ENCODE data around the gene TRAPPC3L.

The TRAPPC3L gene

DNA sequence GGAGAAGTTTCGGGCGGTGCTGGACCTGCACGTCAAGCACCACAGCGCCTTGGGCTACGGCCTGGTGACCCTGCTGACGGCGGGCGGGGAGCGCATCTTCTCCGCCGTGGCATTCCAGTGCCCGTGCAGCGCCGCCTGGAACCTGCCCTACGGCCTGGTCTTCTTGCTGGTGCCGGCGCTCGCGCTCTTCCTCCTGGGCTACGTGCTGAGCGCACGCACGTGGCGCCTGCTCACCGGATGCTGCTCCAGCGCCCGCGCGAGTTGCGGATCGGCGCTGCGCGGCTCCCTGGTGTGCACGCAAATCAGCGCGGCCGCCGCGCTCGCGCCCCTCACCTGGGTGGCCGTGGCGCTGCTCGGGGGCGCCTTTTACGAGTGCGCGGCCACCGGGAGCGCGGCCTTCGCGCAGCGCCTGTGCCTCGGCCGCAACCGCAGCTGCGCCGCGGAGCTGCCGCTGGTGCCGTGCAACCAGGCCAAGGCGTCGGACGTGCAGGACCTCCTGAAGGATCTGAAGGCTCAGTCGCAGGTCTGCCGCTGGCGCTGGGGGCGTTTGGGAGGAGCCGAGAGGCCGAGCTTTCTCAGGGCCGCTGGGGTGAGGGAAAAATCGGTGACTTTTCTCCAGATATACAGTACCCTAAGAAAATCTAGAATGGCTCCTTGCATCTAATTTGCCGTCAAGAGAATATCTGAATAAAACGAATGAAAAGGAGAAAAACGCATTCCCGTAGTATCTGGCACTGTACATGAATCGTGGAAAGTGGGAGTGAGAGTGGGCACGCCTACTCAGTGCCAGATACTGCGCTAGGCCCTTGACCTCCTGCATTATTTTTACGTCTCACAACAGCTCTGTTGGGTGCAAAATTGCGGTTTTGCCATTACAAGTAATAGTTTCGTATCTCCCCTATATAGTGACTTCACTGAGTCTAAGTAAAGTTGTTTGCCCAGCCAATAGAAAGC, 83.3 kb downstream of the TRAPPC3L start:
- no peak for FAIRE-seq

DNA sequence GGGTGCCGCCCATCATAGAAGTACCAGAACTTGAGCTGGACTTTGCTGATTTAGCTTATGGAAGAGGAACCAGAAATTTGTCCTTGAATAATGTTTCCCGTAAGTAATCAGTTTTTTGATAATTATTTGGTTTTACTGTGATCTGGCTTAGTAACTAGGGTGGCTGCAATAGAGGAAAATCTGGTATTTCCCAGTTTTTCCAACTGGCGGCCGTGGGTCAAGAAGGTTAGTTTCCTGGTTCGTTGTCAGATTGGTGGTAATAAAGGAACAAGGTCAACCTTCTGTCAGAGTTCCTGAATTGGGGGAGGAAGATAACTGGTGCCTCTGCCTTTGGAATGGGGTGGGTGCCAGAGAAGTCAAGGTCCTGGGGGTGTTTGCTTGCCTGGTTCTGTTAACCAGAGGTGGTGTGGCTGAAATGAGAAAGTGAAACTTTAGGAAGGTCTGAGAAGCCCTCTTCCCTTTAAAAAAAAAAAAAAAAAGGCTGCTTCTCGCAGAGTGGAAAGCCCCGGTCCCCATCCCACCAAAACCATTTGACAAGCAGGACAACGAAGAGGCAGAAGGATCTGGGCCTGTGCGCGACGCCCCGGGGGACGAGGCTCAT, 84.1 kb downstream of the TRAPPC3L start, which contains the start of gene CALHM6:
Gene CALHM6 (plus strand): TSS at position 45 of the 601 bp plus-strand sequence. CDS start 555 bp downstream, at position 600.
- no peak for FAIRE-seq

DNA sequence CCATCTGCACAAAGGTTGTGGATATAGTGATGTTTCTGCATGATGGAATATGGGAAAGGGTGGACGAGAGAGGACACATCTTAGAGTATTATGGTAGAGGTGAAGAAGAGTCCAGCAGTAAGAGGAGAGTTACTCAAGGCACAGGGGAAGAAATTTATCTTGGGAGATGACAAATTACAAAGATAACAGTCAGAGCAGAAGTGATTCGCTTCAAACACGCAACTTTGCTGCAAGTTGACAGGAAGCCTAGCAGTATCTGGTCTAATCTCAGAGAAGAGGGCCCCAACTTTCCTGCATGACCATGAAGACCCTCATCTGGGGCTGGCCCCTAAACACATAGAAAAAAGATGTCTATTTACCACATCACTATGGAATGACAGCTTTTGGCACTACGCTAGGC, 85.6 kb downstream of the TRAPPC3L start:
- no peak for FAIRE-seq

DNA sequence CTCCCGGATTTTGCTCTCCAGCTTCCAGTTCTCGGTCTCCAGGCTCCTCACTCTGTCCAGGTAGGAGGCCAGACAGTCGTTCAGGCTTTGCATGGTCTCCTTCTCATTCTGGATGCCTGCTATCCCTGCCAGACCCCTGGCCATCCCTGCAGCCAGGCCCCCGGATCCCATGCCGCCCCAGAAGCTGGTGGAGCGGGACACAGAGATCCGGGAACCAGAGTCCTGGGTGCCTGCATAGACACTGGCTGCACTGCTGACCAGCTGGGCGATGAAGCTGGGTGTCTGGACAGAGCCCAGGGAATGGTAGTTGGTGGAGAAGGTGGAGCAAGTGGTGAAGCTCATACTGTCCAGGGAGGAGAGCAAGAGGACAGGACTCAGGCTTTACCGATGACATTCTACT, 87.2 kb downstream of the TRAPPC3L start:
- FAIRE-seq, result no peak

DNA sequence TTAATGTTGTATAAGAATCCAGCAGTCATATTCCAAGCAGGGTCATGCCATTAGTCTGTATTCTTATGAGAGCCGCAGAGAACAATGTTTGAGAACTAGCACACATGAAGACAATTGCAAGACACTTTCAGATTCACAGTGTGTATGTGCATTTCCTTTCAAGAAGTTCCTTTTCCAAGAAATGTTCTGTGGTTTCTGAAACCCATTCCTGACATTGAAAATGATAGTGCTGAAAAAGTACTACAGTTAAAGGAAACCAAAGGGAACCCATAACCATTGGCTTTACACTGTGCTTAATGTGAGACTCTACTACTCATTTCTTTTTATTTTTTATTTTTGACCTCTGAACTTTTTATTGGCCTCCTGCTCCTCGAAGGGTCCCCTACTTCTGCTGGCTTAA, 88.6 kb downstream of the TRAPPC3L start:
- no peak for FAIRE-seq

DNA sequence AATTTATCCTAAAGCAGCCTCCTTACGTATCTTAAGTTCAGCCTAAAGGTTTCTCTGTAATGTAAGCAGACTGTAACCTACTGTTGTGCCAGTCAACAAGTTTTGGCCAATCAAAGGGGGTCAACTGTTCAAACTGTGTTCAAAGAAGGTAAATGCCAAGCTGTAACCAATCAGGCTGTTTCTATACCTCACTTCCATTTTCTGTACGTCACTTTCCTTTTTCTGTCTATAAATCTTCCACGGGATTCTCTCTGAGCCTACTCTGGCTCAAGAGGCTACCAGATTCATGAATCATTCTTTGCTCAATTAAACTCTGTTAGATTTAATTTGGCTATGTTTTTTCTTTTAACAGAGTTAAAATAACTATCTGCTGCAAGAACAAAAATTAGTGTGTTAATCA, 89.4 kb downstream of the TRAPPC3L start:
- no peak for FAIRE-seq

DNA sequence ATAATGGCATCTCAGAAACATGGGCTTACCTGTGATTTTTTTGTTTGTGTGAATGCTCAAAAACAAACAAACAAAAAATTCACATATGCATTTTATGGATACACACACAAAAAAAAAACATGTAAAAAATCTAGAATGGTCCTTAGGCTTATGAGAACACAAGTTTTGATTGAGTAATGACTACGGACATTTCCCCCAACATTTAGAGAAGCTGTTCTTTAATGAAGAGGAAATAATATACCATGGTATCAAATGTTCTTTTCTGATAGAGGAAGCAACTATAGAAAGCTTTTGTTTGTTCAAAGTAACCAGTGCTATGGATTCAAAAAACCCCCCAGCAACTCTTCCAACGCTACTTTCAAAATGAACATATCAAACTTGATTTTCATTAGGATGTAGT, 93.0 kb downstream of the TRAPPC3L start:
- FAIRE-seq, result no peak

DNA sequence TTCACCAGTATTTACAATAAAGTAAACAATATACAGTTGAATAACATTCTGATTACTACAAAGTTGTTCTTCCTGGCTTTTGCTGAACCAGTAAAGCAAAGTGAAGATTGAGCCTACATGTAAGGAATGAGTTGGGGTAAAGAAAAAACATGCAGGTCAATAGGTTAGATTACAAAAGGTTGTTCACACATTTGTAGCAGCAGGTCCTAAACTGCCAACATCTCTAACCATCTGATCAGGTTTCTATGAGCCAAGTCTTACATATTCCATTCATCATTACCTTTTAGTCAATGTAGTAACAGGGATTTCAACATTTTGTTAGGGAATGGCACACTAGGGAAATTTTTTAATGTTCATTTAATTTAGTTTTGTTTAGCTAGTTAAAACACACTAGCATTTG, 93.6 kb downstream of the TRAPPC3L start:
- no peak for FAIRE-seq

DNA sequence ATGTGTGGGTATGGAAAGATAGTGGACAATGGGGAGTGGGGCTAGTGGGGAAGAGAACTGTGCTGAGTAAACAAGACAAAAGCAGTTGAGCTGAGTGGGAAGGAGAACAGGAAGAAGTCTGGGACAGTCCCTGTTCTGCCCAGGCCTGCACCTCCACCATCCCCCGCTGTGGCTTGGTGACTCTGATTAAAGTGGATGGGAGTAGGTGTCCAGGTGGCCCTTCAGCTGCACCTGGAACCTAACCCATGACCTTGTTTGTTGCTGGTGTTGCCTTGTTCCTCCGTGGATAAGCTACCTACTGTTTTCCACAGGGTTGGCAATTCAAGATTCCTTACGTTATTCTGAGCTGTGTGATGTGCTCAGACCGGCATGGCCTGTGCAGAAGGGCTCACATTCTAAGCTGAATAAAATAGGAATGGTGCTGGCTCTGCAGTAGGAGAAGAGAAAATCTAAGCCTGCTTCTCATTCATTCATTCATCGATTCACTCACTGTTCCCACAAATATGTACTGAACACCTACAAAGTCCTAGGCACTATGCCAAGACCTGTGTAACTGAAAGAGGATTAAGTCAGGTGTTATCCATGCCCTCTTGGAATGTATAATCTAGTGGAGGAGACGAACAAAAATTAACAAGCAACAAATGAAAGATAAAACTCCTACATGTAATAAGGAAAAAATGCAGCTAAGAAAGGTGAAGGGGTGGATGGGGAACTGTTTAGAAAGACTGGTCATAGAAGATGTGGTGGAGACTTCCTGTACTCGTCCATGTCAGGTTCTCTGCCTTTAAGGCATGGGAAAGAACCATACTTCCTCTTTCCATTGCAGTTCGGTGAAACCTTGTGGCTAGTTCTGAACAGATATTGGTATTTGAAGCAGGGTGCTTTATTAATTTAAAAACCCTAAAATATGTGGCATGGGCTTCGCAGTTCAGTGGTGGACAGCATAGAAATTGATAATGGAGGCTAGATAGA, 94.4 kb downstream of the TRAPPC3L start:
- no peak for FAIRE-seq

DNA sequence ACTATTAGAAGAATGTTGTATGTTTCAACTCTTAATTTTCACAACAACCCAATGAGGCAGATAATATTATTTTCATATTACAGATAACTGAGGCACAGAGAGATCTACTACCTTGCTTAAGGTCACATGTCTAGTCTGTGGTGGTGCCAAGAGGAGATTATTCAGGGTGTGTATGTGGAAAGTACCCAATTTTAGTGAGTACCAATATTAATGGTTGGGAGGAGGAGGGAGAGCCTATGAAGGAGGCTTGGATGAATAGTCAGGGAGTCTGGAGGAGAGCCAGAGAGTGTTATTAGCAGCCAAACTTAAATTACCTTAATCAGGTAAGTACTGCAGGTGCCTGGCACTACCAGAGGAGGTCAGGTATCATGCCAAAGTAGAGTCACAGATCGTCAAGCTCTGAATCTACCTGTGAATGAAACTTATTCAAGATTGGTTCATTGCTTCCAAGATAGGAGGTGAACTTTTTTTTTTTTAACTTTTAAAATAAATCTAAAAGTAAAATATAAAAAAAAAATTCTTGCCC, 95.2 kb downstream of the TRAPPC3L start:
- FAIRE-seq, result no peak

DNA sequence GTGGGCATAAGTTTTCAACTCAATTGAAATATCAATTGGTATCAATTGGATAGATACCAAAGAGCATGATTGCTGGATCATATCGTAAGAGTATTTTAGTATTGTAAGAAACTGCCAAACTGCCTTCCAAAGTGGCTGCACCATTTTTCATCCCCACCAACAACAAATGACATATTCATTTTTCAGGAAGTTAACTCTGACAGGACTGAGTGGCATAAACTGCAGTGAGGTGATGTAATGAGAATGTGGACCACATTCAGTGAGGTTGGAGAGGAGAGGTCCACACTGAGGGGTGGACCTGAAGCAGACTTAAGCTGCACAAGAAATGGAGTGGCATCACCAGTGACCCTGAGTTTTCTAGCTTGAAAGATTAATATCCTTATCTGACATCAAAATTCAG, 95.9 kb downstream of the TRAPPC3L start:
- no peak for FAIRE-seq

DNA sequence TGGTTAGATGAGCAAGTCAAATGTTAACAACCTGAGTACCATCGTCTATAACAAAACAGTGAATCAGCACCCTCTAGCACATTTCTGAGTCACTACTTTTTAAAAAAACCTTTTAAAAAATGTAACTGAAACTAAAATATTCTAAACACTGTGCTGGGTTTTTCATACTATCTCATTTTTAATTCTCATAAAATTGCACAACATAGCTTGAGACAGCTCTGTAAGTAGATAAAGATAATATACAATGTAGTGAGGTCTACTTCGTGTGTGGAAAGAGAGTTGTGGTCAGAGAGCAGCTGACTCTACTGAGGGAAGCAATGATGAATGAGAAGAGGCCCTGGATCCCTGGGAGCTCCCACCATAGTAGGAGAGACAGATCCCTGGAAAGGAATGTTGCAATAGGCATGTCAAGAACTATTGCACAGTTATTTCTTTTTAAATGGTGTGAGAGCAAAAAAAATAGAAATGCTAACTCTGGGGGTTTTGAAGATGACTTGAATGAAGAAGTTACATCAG, 97.9 kb downstream of the TRAPPC3L start:
- no peak for FAIRE-seq

DNA sequence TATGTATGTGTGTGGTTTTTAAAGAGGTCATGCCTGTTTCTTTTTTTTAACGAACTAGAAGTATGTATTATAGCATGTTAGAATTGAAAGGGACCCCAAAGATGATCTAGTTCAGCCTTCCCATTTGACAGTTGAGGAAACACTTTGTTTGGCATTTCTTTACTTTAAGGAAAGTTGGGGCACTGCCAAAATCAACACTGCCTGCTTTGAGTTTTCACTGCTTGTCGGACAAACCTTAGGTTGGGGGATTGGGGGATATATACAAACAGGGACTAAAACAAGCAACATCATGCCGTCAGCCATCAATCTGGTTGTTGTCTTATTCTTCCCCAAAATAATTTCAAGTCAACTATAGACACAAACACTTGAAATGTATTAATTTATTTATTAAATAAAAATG, 98.4 kb downstream of the TRAPPC3L start:
- no peak for FAIRE-seq

DNA sequence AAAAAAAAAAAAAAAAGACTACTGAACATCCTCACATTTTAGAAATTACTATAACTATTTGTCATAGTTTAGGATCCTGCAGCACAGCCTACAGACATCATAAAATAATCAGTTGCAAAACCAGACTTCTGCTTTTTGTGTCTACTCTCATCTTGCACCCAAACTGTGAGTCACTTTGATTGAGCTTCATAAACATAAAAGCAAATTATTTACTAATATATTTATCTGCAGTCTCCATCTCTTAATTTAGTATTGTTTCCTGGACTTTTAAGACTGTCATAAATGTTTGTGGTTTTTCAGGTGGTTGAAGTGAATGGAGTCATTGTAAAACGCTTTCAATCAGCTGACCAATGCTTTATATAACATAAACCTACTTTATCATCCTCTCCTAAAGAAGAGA, 99.1 kb downstream of the TRAPPC3L start:
- FAIRE-seq, result peak; percentile 41

DNA sequence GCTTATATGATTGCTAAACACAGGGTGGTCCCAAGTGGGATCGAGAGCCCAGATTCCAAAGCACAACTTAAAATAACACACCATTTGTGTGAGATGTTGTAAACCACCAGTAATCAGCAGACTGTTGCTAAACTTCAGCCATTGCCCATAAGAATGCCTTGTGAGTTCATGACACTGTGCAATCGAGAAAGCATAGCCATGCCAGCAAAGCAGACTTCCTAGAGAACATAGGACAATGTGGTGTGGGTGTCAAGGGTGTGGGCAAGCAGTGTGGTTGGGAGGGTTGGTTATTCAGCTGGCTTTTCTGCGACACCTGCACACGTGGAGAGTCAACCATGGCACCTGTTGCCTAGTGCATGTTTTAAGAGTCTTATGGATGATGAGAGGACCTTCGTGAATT, 100.4 kb downstream of the TRAPPC3L start:
- FAIRE-seq, result no peak
